ENCODE data around the gene PDE4A. TPM values are rescaled to one million over a fixed set of nuclear protein-coding genes. Genes with fewer than 3 reads are reported as not detected.

The PDE4A gene
- total and polyA plus RNA-seq, 2 of the 13 experiments (the other 11 are each of a cell fraction or from before 2014, with no cell fraction given) = 1.1 to 4.1 TPM

DNA sequence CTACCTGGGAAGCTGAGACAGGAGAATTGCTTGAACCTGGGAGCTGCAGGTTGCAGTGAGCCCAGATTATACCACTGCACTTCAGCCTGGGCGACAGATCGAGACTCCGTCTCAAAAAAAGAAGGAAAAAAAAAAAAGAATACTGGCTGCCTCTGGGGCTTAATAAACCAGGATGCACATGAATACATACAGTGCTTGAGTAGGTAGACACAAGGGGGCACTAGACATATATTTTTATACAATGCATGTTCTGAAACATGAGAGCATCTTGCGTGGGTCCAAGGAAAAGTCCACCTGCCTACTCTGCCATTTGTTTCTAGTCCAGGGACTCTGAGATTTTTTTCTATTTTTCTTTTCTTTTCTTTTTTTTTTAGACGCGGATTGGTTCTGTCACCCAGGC lies 51.6 kb downstream of the PDE4A start (continued):
- no peak for TF ChIP-seq ZNF570 (CRISPR knock-in tag; IDR thresholded peaks at IDR 0.05; ENCODE audit: borderline replicate concordance)
- TF ChIP-seq ZNF136 (CRISPR knock-in tag; IDR thresholded peaks at IDR 0.05; ENCODE audit: low read depth) = no peak
- TF ChIP-seq ZNF407 (CRISPR knock-in tag; IDR thresholded peaks at IDR 0.05; ENCODE audit: not compliant biosample characterization) = no peak
- TF ChIP-seq FOSL2 (CRISPR knock-in tag; IDR thresholded peaks at IDR 0.05) = no peak
- no peak for TF ChIP-seq PLRG1 (conservative IDR thresholded peaks at IDR 0.05)
- TF ChIP-seq, protein P1, sequence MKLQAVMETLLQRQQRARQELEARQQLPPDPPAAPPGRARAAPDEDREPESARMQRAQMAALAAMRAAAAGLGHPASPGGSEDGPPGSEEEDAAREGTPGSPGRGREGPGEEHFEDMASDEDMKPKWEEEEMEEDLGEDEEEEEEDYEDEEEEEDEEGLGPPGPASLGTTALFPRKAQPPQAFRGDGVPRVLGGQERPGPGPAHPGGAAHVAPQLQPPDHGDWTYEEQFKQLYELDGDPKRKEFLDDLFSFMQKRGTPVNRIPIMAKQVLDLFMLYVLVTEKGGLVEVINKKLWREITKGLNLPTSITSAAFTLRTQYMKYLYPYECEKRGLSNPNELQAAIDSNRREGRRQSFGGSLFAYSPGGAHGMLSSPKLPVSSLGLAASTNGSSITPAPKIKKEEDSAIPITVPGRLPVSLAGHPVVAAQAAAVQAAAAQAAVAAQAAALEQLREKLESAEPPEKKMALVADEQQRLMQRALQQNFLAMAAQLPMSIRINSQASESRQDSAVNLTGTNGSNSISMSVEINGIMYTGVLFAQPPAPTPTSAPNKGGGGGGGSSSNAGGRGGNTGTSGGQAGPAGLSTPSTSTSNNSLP (IDR thresholded peaks at IDR 0.05; ENCODE audit: low read depth, low read length) = peak; percentile 64; the same call in 1 of the 2 replicates
- no peak for TF ChIP-seq ZNF12 (CRISPR knock-in tag; IDR thresholded peaks at IDR 0.05)
- TF ChIP-seq ZNF44 (CRISPR knock-in tag; IDR thresholded peaks at IDR 0.05) = no peak
- TF ChIP-seq HCFC1 (IDR thresholded peaks at IDR 0.05; ENCODE audit: low read depth, low read length) = no peak
- no peak for TF ChIP-seq ARID4A (CRISPR knock-in tag; IDR thresholded peaks at IDR 0.05; ENCODE audit: borderline replicate concordance)
